AG09319 (cell line): ENCODE measurements around the gene AGMAT.

Experiments used
- DNase-seq: peaks from one replicate; pipeline ENCODE4 v3.0.0-alpha.2; 2010; ENCODE audit warnings: low read depth; ENCODE audit errors: extremely low read depth
- CTCF ChIP-seq: IDR thresholded peaks from 2 replicates; pipeline ENCODE4 v1.5.1; 2011; ENCODE audit warnings: low read depth, mild to moderate bottlenecking, inconsistent platforms, low read length, moderate library complexity

The AGMAT gene

GRCh38 chr1:15584489-15585363 lies at the start of gene AGMAT:
Gene AGMAT (minus strand): TSS chr1:15585051. CDS start chr1:15584967, 84 bp downstream.
- no peak for DNase-seq
- peak; percentile 28 for TF ChIP-seq CTCF

- DNase-seq: no peak
- no peak for TF ChIP-seq CTCF
These were observed 49.0 kb upstream of the AGMAT start for GRCh38 chr1:15633756-15634420.

GRCh38 chr1:15628003-15628402 lies 43.2 kb upstream of the AGMAT start:
- no peak for DNase-seq
- no peak for TF ChIP-seq CTCF

GRCh38 chr1:15627343-15627988 lies 42.6 kb upstream of the AGMAT start:
- no peak for DNase-seq
- no peak for TF ChIP-seq CTCF

- DNase-seq: no peak
- no peak for TF ChIP-seq CTCF
These were observed 41.6 kb upstream of the AGMAT start for GRCh38 chr1:15626269-15626950.

- DNase-seq: no peak
- no peak for TF ChIP-seq CTCF
These were observed 40.4 kb upstream of the AGMAT start for GRCh38 chr1:15625056-15625917.
